A673 (cell line): ENCODE data around the gene SCYL3. TPM values are rescaled to one million over a fixed set of nuclear protein-coding genes. Genes with fewer than 3 reads are reported as not detected.

Experiments used
- BruUV-seq: library from RNA; stranded (reverse); fragments of 400-500 nt; replicated peaks from 2 replicates; lab custom pipeline; 2021; lab: Mats Ljungman, UMichigan
- CTCF ChIA-PET: fragments of 300-600 bp; sonication (Branson Sonifier 250); formaldehyde crosslinking; loops from one replicate; lab custom pipeline; 2022; ENCODE audit warnings: antibody characterized with exemption; lab: Charles Lee
- POLR2A ChIA-PET: fragments of 300-600 bp; sonication (Branson Sonifier 250); formaldehyde crosslinking; loops from one replicate; lab custom pipeline; 2022; ENCODE audit warnings: antibody characterized with exemption; ENCODE audit not compliant: low non-redundant PET; lab: Charles Lee
- DNase-seq: peaks from one replicate; pipeline ENCODE4 v3.0.0-alpha.2; 2015; ENCODE audit warnings: low spot score
- H3K27ac ChIP-seq: fragments of 200-600 bp; sonication (generic); 2 replicates; pipeline ENCODE4 v1.5.1; 2016; ENCODE audit warnings: mixed run types, low read depth, mild to moderate bottlenecking, mixed read lengths, antibody characterized with exemption, low read length; ENCODE audit not compliant: poor library complexity, severe bottlenecking
- H3K27me3 ChIP-seq: fragments of 200-600 bp; sonication (generic); replicated peaks from 2 replicates; pipeline ENCODE4 v1.6.1; 2017; ENCODE audit warnings: mixed run types, low read depth, mild to moderate bottlenecking, mixed read lengths, antibody characterized with exemption, low read length; ENCODE audit not compliant: insufficient read depth, poor library complexity
- H3K36me3 ChIP-seq: fragments of 200-600 bp; sonication (generic); 2 replicates; pipeline ENCODE4 v1.6.1; 2016; ENCODE audit warnings: mixed run types, mild to moderate bottlenecking, mixed read lengths, antibody characterized with exemption, low read length; ENCODE audit not compliant: insufficient read depth, poor library complexity, severe bottlenecking
- H3K4me1 ChIP-seq: fragments of 200-600 bp; sonication (generic); 2 replicates; pipeline ENCODE4 v1.6.1; 2017; ENCODE audit warnings: mixed run types, mild to moderate bottlenecking, mixed read lengths, antibody characterized with exemption, low read length; ENCODE audit not compliant: insufficient read depth, poor library complexity, severe bottlenecking
- H3K4me3 ChIP-seq: fragments of 200-600 bp; sonication (generic); 2 replicates; pipeline ENCODE4 v1.5.1; 2016; ENCODE audit warnings: low read depth, mixed run types, mild to moderate bottlenecking, mixed read lengths, low read length; ENCODE audit not compliant: poor library complexity, severe bottlenecking
- H3K9me3 ChIP-seq: fragments of 200-600 bp; sonication (generic); 2 replicates; pipeline ENCODE4 v1.6.1; 2016; ENCODE audit warnings: mixed run types, low read depth, mild to moderate bottlenecking, mixed read lengths, antibody characterized with exemption, low read length; ENCODE audit not compliant: poor library complexity, severe bottlenecking
- EZH2 ChIP-seq: fragments of 200-600 bp; sonication (generic); IDR thresholded peaks from 2 replicates; pipeline ENCODE4 v1.6.1; 2017; ENCODE audit warnings: borderline replicate concordance, low read depth, mild to moderate bottlenecking, mixed read lengths, antibody characterized with exemption, low read length; ENCODE audit not compliant: poor library complexity, severe bottlenecking
- intact Hi-C: fragments of 100-400 bp; cut with micrococcal nuclease; formaldehyde crosslinking; loops from one replicate; pipeline ENCODE4 v1.10.0; 2022; ENCODE audit not compliant: unreplicated experiment
- total RNA-seq: library from RNA; stranded (reverse); gene quantifications from 2 replicates; pipeline ENCODE4 v1.2.3, GENCODE V29; 2021
- TF ChIP-seq, protein P1 (sequence below): fragments of 300-800, 200-600 bp; sonication (generic); conservative IDR thresholded peaks from 2 replicates; pipeline ENCODE4 v1.5.1; 2017; ENCODE audit warnings: low read depth, mild to moderate bottlenecking, antibody characterized with exemption, low read length, moderate library complexity, mixed read lengths

Gene SCYL3
- total RNA-seq, 1 experiment from 2014 or later = 5.3 TPM

DNA sequence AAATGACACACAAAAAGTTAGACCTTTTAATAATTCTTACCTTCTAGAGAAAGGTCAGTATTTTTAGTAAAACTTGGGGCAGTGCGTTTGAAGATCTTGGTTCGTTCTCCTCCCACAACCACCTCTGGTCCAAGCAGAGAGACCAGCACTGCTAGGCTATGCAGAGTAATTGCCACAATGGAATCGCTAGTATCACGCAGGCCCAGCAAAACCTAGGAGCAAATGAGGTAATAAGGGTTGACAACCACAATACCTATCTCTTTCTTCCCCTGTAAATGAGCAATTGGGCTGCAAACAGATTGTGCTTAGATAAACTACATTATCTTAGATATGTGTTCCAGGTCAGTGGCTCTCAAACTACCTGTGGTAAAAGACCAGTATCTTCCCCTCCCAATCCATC lies 34.7 kb downstream of the SCYL3 start:
- no peaks in the 10 kb centered on the region for H3K4me1 ChIP-seq
- H3K36me3 ChIP-seq = peaks cover 50% of the 10 kb centered on the region
- ChIA-PET CTCF (no interaction called here), POLR2A (no interaction called here)
- no peak for DNase-seq
- no peaks in the 10 kb centered on the region for H3K9me3 ChIP-seq
- intact Hi-C loops = no loop called here
- BruUV-seq = no TSS peak
- H3K27me3 ChIP-seq = no peaks in the 10 kb centered on the region
- no peak overlapping the region for H3K4me3 ChIP-seq
- no peak for TF ChIP-seq EZH2
- TF ChIP-seq, protein P1, sequence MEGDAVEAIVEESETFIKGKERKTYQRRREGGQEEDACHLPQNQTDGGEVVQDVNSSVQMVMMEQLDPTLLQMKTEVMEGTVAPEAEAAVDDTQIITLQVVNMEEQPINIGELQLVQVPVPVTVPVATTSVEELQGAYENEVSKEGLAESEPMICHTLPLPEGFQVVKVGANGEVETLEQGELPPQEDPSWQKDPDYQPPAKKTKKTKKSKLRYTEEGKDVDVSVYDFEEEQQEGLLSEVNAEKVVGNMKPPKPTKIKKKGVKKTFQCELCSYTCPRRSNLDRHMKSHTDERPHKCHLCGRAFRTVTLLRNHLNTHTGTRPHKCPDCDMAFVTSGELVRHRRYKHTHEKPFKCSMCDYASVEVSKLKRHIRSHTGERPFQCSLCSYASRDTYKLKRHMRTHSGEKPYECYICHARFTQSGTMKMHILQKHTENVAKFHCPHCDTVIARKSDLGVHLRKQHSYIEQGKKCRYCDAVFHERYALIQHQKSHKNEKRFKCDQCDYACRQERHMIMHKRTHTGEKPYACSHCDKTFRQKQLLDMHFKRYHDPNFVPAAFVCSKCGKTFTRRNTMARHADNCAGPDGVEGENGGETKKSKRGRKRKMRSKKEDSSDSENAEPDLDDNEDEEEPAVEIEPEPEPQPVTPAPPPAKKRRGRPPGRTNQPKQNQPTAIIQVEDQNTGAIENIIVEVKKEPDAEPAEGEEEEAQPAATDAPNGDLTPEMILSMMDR = no peak
- H3K27ac ChIP-seq = no peak overlapping the region

DNA sequence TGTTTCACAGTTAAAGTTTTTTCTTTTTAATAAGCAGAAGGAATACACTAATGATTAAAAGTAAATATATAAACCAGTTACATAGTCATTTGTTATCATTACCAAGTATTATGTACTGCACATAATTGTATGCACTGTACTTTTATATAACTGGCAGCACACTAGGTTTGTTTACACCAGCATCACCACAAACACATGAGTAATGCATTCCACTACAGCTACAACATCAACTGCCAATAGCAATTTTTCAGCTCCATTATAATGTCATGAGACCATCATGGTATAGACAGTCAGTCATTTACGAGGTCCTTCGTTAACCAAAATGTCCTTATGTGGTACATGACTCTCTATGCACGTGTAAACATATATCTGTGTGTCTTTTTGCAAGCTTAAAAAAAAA lies 35.2 kb downstream of the SCYL3 start:
- H3K36me3 ChIP-seq = peaks cover 50% of the 10 kb centered on the region
- no peaks in the 10 kb centered on the region for H3K9me3 ChIP-seq
- BruUV-seq = no TSS peak
- no peak overlapping the region for H3K4me3 ChIP-seq
- no peak overlapping the region for H3K27ac ChIP-seq
- intact Hi-C loops = no loop called here
- no peaks in the 10 kb centered on the region for H3K27me3 ChIP-seq
- ChIA-PET POLR2A (no interaction called here), CTCF (no interaction called here)
- TF ChIP-seq, protein P1 = no peak
- TF ChIP-seq EZH2 = no peak
- no peak for DNase-seq
- H3K4me1 ChIP-seq = no peaks in the 10 kb centered on the region

DNA sequence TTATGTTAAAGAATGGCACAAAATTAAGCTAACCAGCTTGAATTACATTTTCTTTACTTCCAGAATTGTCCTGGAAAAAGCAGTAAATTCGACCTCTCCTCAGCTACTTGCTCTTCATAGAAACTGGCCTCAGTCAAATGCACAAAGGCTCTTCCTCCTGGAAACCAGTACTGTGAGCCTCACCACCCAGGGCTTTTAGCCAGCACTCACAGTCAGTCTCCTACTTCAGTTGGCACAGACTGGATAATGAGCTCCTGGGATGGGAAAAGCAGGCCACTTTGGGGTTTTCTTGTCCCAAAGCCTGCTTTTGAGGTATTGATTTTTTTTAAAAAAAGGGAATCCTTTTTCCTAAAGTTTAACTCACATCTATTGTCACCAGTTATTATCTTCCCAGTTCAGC lies 40.4 kb downstream of the SCYL3 start:
- no peak for DNase-seq
- Histone ChIP-seq H3K9me3 (no peaks in the 10 kb centered on the region), H3K4me1 (peaks cover 4% of the 10 kb centered on the region), H3K27ac (no peak overlapping the region), H3K4me3 (no peak overlapping the region), H3K27me3 (no peaks in the 10 kb centered on the region), H3K36me3 (peaks cover 71% of the 10 kb centered on the region)
- no peak for TF ChIP-seq EZH2
- TF ChIP-seq, protein P1 = no peak
- POLR2A ChIA-PET = no interaction called here
- intact Hi-C loops = no loop called here
- BruUV-seq = no TSS peak
- CTCF ChIA-PET = no interaction called here
